Spleen (tissue), 13 donors: ENCODE results near the gene B3GNT5. TPM values are rescaled to one million over a fixed set of nuclear protein-coding genes. Genes with fewer than 3 reads are reported as not detected.
A peak's percentile ranks its signal among the peaks of the same experiment; 100 is the strongest.

Experiments used
- DNase-seq: peaks from one replicate; pipeline ENCODE4 v3.0.0-alpha.2; 2020
- H3K27ac ChIP-seq, 8 donors: fragments of 200-600 bp; sonication (generic) in 7 of 8; 1 replicate in 4 of 8; 2 replicates in 4 of 8; pipeline versions ENCODE4 v1.5.0 to v1.8.0; 2016 to 2021; ENCODE audit warnings: inconsistent platforms in 4 of 8, mild to moderate bottlenecking in 4 of 8, moderate library complexity in 1 of 8
- H3K27me3 ChIP-seq, 7 donors: fragments of 200-600 bp; sonication (generic) in 6 of 7; replicated peaks in 1 of 7; 1 replicate in 4 of 7; 2 replicates in 3 of 7; pipeline versions ENCODE4 v1.5.0 to v1.8.0; 2016 to 2021; ENCODE audit warnings: inconsistent platforms in 3 of 7, mild to moderate bottlenecking in 1 of 7
- H3K36me3 ChIP-seq, 6 donors: fragments of 200-600 bp; sonication (generic) in 5 of 6; 1 replicate in 4 of 6; 2 replicates in 2 of 6; pipeline versions ENCODE4 v1.5.0 to v1.8.0; 2016 to 2021; ENCODE audit warnings: inconsistent platforms in 2 of 6
- H3K4me1 ChIP-seq, 6 donors: fragments of 200-600 bp; sonication (generic) in 5 of 6; 1 replicate in 3 of 6; 2 replicates in 3 of 6; pipeline versions ENCODE4 v1.5.0 to v1.8.0; 2016 to 2021; ENCODE audit warnings: inconsistent platforms in 3 of 6
- H3K4me3 ChIP-seq, 8 donors: fragments of 200-600 bp; sonication (generic) in 7 of 8; 1 replicate in 4 of 8; 2 replicates in 4 of 8; pipeline versions ENCODE4 v1.5.0 to v1.8.0; 2016 to 2021; ENCODE audit warnings: inconsistent platforms in 4 of 8, mild to moderate bottlenecking in 4 of 8, moderate library complexity in 2 of 8
- H3K9me3 ChIP-seq, 8 donors: fragments of 200-600 bp; sonication (generic) in 7 of 8; 1 replicate in 4 of 8; 2 replicates in 4 of 8; pipeline versions ENCODE4 v1.5.0 to v1.8.0; 2016 to 2021; ENCODE audit warnings: inconsistent platforms in 4 of 8
- CTCF ChIP-seq, 11 experiments: fragments of 200-600 bp in 7 of 11; fragments of 450-650 bp in 4 of 11; sonication (generic) in 4 of 11; IDR thresholded peaks in 8 of 11; conservative IDR thresholded peaks in 3 of 11; 1 replicate in 7 of 11; 2 replicates in 4 of 11; pipeline versions ENCODE4 v1.4.0 to v1.8.0; 2016 to 2021; ENCODE audit warnings: antibody characterized with exemption in 11 of 11, inconsistent platforms in 4 of 11, mild to moderate bottlenecking in 1 of 11
- POLR2A ChIP-seq, 3 donors: fragments of 450-650 bp; IDR thresholded peaks; one replicate each; pipeline ENCODE4 v1.5.1; 2017; ENCODE audit warnings: antibody characterized with exemption in 3 of 3, mild to moderate bottlenecking in 1 of 3
- POLR2AphosphoS5 ChIP-seq, 3 donors: sonication (generic); formaldehyde crosslinking; IDR thresholded peaks; one replicate each; pipeline ENCODE4 v1.5.1; 2017; ENCODE audit warnings: antibody characterized with exemption in 3 of 3
- WGBS, 5 donors: extraction: QIAGEN DNeasy Blood & Tissue Kit in 3 of 5; methylation state at CpG; one replicate each; pipeline versions ENCODE4 v1.1.5 to v1.1.7; 2013 to 2018; 5-methylcytosine and 5-hydroxymethylcytosine counted together
- intact Hi-C: fragments of 100-400 bp; cut with DNase I; formaldehyde crosslinking; loops from one replicate; pipeline ENCODE4 v1.15.0; 2023; ENCODE audit warnings: low total_unique reads
- long read RNA-seq, 2 donors: transcript quantifications; one replicate each; lab custom pipeline, GENCODE V29; 2026
- polyA plus RNA-seq, 3 donors: library from polyadenylated mRNA; stranded (reverse); fragments of 200-250 nt; gene quantifications; one replicate each; pipeline ENCODE4 v1.2.1, GENCODE V29; 2013
- total RNA-seq, 7 donors: library from RNA; depleted of rRNA in 3 of 7; stranded (reverse); fragments of >200 nt in 3 of 7; fragmentation: NEBNext Ultra II Directional in 4 of 7; extraction: Animal tissue kit (Norgen Biotek cat#: 25700) in 4 of 7; gene quantifications; one replicate each; pipeline versions ENCODE4 v1.1.0 to v1.2.1, GENCODE V29; 2016 to 2021
- donor health status: healthy with polysubstance abuse.
- donor health status: DM: no; HTN: no; CAD: no; lungs with moderate emphysema.
- donor health status: DM: no; HTN: no; CAD: no.
- donor health status: Bipolar disorder and iron deficiency.
- donor health status: healthy.
- donor health status: DM: no; HTN: no; CAD: no.
- donor health status: DM: yes; HTN: yes; CAD: no.

Gene B3GNT5
- total RNA-seq (10 to 100 TPM in 1 of 7 donors, 1 to 10 TPM in 6; 2.2 to 11.9 (median 6.2) TPM), polyA plus RNA-seq (1 to 10 TPM in 2 of 3 donors, under 1 TPM in 1; 0.61 to 1.2 (median 1.0) TPM)
- long read RNA-seq, donor 1, full-length matches to known transcripts: 4 of 4 reads
- long read RNA-seq, donor 1, partial matches to known transcripts: 0 of 4 reads
- long read RNA-seq, donor 1, other reads (novel, unspliced or antisense): 0 of 4 reads
- long read RNA-seq, donor 2, full-length matches to known transcripts: 3 of 3 reads
- long read RNA-seq, donor 2, partial matches to known transcripts: 0 of 3 reads
- long read RNA-seq, donor 2, other reads (novel, unspliced or antisense): 0 of 3 reads

- Histone ChIP-seq H3K27me3 (peaks cover 0 to 50% (median 19%) of the 10 kb centered on the region in 7 donors), H3K9me3 (no peaks in the 10 kb centered on the region), H3K27ac (peak within 1 kb of the TSS in 7 of 8 donors; percentile 44 to 90 (median 82)), H3K4me1 (peaks cover 5 to 37% (median 21%) of the 10 kb centered on the region in 6 donors), H3K4me3 (peak within 1 kb of the TSS; percentile 25 to 68 (median 56)), H3K36me3 (no peaks in the 10 kb centered on the region)
- intact Hi-C loops: no loop called here
- no peak for TF ChIP-seq CTCF (IDR thresholded peaks at IDR 0.05 in 8 of 11, conservative IDR thresholded peaks at IDR 0.05 in 3 of 11)
- TF ChIP-seq POLR2AphosphoS5 (IDR thresholded peaks at IDR 0.05): peak in 1 of 3 donors; percentile 11
- 0 to 3% (median 2%) methylated on average over 40 to 43 of the region's 43 CpGs for WGBS, 5 donors
- DNase-seq: peak; percentile 81
These were observed at the start of gene B3GNT5 for GRCh38 chr3:183252973-183253527. Gene B3GNT5 (plus strand): TSS chr3:183253253. CDS start chr3:183269799, 16,546 bp downstream.

GRCh38 chr3:183203670-183204069 is 49.4 kb upstream of the B3GNT5 start:
- H3K4me3 ChIP-seq: no peak overlapping the region
- H3K27ac ChIP-seq: no peak overlapping the region
- H3K27me3 ChIP-seq: no peaks in the 10 kb centered on the region
- no peak for TF ChIP-seq POLR2AphosphoS5 (IDR thresholded peaks at IDR 0.05)
- TF ChIP-seq CTCF (IDR thresholded peaks at IDR 0.05 in 8 of 11, conservative IDR thresholded peaks at IDR 0.05 in 3 of 11): no peak
- no peak for TF ChIP-seq POLR2A (IDR thresholded peaks at IDR 0.05)
- peaks cover 0 to 10% (median 0%) of the 10 kb centered on the region in 6 donors for H3K4me1 ChIP-seq
- DNase-seq: no peak
- H3K36me3 ChIP-seq: no peaks in the 10 kb centered on the region
- intact Hi-C loops: no loop called here
- H3K9me3 ChIP-seq: peaks cover 0 to 23% (median 12%) of the 10 kb centered on the region in 8 donors

GRCh38 chr3:183208260-183208659 is 44.8 kb upstream of the B3GNT5 start:
- H3K4me1 ChIP-seq: peaks cover 0 to 34% (median 18%) of the 10 kb centered on the region in 6 donors
- peaks cover 0 to 12% (median 8%) of the 10 kb centered on the region in 8 donors for H3K9me3 ChIP-seq
- DNase-seq: no peak
- 89 to 99% (median 94%) methylated on average over 2 of the region's 2 CpGs for WGBS, 5 donors
- no peak overlapping the region for H3K27ac ChIP-seq
- intact Hi-C loops: no loop called here
- TF ChIP-seq POLR2A (IDR thresholded peaks at IDR 0.05) (no peak), POLR2AphosphoS5 (IDR thresholded peaks at IDR 0.05) (no peak), CTCF (IDR thresholded peaks at IDR 0.05 in 8 of 11, conservative IDR thresholded peaks at IDR 0.05 in 3 of 11) (no peak)
- H3K36me3 ChIP-seq: no peaks in the 10 kb centered on the region
- peaks cover 0 to 11% (median 0%) of the 10 kb centered on the region in 7 donors for H3K27me3 ChIP-seq
- H3K4me3 ChIP-seq: no peak overlapping the region

GRCh38 chr3:183208800-183209199 is 44.3 kb upstream of the B3GNT5 start:
- Histone ChIP-seq H3K9me3 (peaks cover 0 to 7% (median 3%) of the 10 kb centered on the region in 8 donors), H3K27ac (no peak overlapping the region), H3K27me3 (peaks cover 0 to 11% (median 0%) of the 10 kb centered on the region in 7 donors), H3K4me1 (peaks cover 0 to 35% (median 18%) of the 10 kb centered on the region in 6 donors), H3K36me3 (no peaks in the 10 kb centered on the region), H3K4me3 (no peak overlapping the region)
- DNase-seq: no peak
- intact Hi-C loops: no loop called here
- TF ChIP-seq POLR2AphosphoS5 (IDR thresholded peaks at IDR 0.05) (no peak), CTCF (IDR thresholded peaks at IDR 0.05 in 8 of 11, conservative IDR thresholded peaks at IDR 0.05 in 3 of 11) (no peak), POLR2A (IDR thresholded peaks at IDR 0.05) (no peak)
- 81 to 96% (median 83%) methylated on average over 2 of the region's 2 CpGs for WGBS, 5 donors
